Panc1 (cell line): ENCODE measurements around the gene GRAMD1B.

Experiments used
- CTCF ChIP-seq: fragments of 450-650 bp; IDR thresholded peaks from 2 replicates; pipeline ENCODE4 v1.5.1; 2017; ENCODE audit warnings: mild to moderate bottlenecking
- POLR2AphosphoS5 ChIP-seq: IDR thresholded peaks from 2 replicates; pipeline ENCODE4 v1.6.1; 2012; ENCODE audit warnings: mild to moderate bottlenecking, low read depth, low read length, moderate library complexity
- REST ChIP-seq, 2 experiments: IDR thresholded peaks; 2 replicates each; pipeline ENCODE4 v1.6.1; 2011 to 2012; ENCODE audit warnings: low read depth in 2 of 2, control low read depth in 1 of 2, low read length in 1 of 2, mild to moderate bottlenecking in 1 of 2, moderate library complexity in 1 of 2; ENCODE audit not compliant: insufficient read depth in 1 of 2

GRCh38 chr11:123642435-123642834, 212.4 kb downstream of the GRAMD1B start:
- no peak for TF ChIP-seq CTCF
- no peak for TF ChIP-seq POLR2AphosphoS5
- no peak for TF ChIP-seq REST (IDR thresholded peaks at IDR 0.05; ENCODE audit: insufficient read depth in 1 of 2, low read depth in 2 of 2, low read length in 1 of 2)
